Measurements from ENCODE around the gene MORN1. TPM values are rescaled to one million over a fixed set of nuclear protein-coding genes. Genes with fewer than 3 reads are reported as not detected.

The MORN1 gene
- total RNA-seq, 1 donor from 2014 or later: 24.3 TPM

- Mint-ChIP-seq H3K4me3 (peak overlapping the region; percentile 44), H3K4me1 (peaks cover 44% of the 10 kb centered on the region), H3K27ac (peak overlapping the region; percentile 96), H3K36me3 (peaks cover 6% of the 10 kb centered on the region), H3K27me3 (ENCODE audit: low read depth) (no peaks in the 10 kb centered on the region), H3K9me3 (no peaks in the 10 kb centered on the region)
- no peak for TF ChIP-seq CTCF (IDR thresholded peaks at IDR 0.05; ENCODE audit: unreplicated experiment)
- DNase-seq (ENCODE audit: low spot score in 2 of 2, unreplicated experiment in 2 of 2): no peak
Measured at GRCh38 chr1:2279817-2280216, 111.5 kb downstream of the MORN1 start.

DNA sequence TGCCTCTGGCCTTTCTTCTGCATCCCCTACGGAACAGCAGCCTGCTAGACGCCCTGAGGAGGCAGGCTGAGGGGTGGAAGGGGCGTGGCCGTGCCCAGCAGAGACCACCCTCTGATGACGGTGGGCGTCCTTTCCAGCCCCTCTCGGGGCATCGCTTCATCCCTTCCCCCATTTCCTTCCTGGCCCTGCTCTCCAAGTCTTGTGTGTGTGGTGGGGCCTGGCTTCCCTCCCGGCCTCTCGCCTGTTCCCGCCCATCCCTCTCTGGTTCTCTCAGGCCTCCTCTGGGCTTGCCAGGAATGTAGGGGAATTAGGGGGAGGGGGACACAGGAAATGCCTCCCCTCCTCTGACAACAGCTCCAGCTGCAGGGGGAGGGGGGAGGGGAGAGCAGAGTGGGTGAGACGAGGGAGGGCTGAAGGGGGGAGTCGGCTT is 112.1 kb downstream of the MORN1 start:
- H3K9me3 Mint-ChIP-seq: no peaks in the 10 kb centered on the region
- DNase-seq (ENCODE audit: low spot score in 2 of 2, unreplicated experiment in 2 of 2): peak; percentile 63 to 81
- peak overlapping the region; percentile 44 for H3K4me3 Mint-ChIP-seq
- H3K4me1 Mint-ChIP-seq: peaks cover 45% of the 10 kb centered on the region
- H3K27ac Mint-ChIP-seq: peak overlapping the region; percentile 96
- TF ChIP-seq CTCF (IDR thresholded peaks at IDR 0.05; ENCODE audit: unreplicated experiment): no peak
- H3K27me3 Mint-ChIP-seq (ENCODE audit: low read depth): no peaks in the 10 kb centered on the region
- peaks cover 6% of the 10 kb centered on the region for H3K36me3 Mint-ChIP-seq

DNA sequence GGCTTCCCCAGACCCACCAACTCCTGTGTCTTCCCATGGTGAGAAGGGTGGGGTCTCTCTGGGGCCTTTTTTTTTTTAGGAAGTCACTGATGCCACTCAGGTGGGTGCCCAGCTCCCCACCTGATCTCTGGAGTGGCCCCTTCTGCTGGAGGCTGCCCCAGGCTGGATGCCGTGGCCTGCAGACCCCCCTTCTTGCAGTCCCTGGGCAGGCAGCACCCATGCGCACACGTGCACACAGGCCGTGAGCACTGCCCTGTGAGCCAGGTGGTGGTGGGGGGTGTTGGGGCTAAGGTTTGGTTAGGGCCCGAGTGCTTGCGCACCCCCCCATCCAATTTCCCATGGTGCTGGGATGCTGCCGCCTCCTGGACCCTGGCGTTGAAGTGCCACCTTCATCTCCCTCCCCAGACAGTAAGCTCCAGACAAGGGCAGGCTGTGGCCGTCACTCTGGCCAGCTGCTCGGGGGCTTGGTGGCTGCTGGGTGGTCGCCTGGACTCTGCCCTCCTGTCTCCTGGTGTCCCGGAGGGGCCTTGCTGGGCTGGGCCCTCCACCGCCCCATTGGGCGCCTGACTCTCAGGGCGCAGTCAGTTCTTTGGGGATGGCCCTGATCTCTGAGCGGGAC is 112.7 kb downstream of the MORN1 start:
- DNase-seq (ENCODE audit: low spot score in 2 of 2, unreplicated experiment in 2 of 2): no peak
- H3K9me3 Mint-ChIP-seq: no peaks in the 10 kb centered on the region
- peaks cover 45% of the 10 kb centered on the region for H3K4me1 Mint-ChIP-seq
- no peak for TF ChIP-seq CTCF (IDR thresholded peaks at IDR 0.05; ENCODE audit: unreplicated experiment)
- H3K4me3 Mint-ChIP-seq: peak overlapping the region; percentile 44
- peak overlapping the region; percentile 96 for H3K27ac Mint-ChIP-seq
- H3K36me3 Mint-ChIP-seq: peaks cover 6% of the 10 kb centered on the region
- H3K27me3 Mint-ChIP-seq (ENCODE audit: low read depth): no peaks in the 10 kb centered on the region

DNA sequence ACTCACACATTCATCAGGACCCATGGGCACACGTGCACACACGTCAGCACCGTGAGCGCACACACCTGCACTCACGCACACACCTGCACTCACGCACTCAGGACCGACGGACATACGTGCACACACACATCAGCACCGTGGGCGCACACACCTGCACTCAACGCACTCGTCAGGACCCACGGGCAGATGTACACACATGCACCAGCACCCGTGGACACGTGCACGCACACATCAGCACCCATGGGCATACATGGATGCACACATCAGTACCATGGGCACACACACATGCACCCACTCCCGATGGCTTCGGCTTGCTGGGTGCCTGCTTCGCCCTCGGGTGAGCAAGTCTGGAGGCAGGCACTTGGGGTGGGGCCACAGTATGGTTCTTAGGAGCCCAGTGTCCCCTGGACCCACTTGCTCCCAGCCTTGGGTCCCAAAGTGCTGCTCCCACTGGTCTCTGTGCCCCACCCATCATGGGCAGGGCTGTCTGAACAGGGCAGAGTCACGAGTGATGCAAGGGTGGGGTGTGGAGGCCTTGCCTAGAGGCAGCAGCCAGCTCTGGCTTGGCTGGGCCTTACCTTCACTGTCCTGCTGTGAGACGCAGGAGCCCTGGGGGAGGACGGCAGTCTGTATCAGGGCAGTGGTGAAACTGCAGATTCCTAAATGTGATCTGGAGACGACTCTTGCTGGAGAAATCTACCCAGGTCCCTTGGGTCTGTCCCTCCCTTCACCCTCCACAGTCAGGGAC is 113.4 kb downstream of the MORN1 start:
- Mint-ChIP-seq H3K4me3 (no peak overlapping the region), H3K9me3 (no peaks in the 10 kb centered on the region), H3K27me3 (ENCODE audit: low read depth) (no peaks in the 10 kb centered on the region), H3K27ac (peak overlapping the region; percentile 93), H3K4me1 (peaks cover 51% of the 10 kb centered on the region), H3K36me3 (peaks cover 6% of the 10 kb centered on the region)
- DNase-seq (ENCODE audit: low spot score in 2 of 2, unreplicated experiment in 2 of 2): no peak
- TF ChIP-seq CTCF (IDR thresholded peaks at IDR 0.05; ENCODE audit: unreplicated experiment): no peak

DNA sequence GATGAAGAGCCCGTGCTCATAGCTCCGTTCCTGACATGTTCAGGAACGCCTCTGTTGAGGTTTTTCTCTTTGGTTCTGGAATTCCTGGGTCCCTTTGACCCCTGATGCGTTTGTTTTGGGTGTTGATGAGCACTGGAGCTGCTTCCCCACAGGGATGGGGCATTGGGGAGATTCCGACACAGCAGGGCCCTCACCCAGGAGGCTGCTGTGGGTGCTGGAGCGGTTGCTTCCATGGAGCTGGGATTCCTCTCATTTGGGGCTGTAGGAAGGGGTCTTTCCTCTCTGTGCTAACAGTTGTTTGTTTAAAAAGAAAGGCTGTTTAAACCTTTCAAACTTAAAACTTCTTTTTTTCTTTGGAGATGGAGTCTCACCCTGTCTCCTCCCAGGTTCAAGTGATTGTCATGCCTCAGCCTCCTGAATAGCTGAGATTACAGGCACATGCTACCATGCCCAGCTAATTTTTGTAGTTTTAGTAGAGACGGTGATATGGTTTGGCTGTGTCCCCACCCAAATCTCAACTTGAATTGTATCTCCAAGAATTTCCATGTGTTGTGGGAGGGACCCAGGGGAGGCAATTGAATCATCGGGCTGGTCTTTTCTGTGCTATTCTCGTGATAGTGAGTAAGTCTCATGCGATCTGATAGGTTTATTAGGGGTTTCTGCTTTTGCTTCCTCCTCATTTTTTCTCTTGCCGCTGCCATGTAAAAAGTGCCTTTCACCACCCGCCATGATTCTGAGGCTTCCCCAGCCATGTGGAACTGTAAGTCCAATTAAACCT is 114.4 kb downstream of the MORN1 start:
- peaks cover 61% of the 10 kb centered on the region for H3K4me1 Mint-ChIP-seq
- no peak for TF ChIP-seq CTCF (IDR thresholded peaks at IDR 0.05; ENCODE audit: unreplicated experiment)
- DNase-seq (ENCODE audit: low spot score in 2 of 2, unreplicated experiment in 2 of 2): no peak
- H3K27me3 Mint-ChIP-seq (ENCODE audit: low read depth): no peaks in the 10 kb centered on the region
- H3K4me3 Mint-ChIP-seq: no peak overlapping the region
- H3K9me3 Mint-ChIP-seq: no peaks in the 10 kb centered on the region
- H3K36me3 Mint-ChIP-seq: peaks cover 6% of the 10 kb centered on the region
- H3K27ac Mint-ChIP-seq: peak overlapping the region; percentile 93

Data from mesothelial cell of epicardium (in vitro differentiated cells).